HepG2 (cell line): ENCODE measurements around the gene TOMM7. TPM values are rescaled to one million over a fixed set of nuclear protein-coding genes. Genes with fewer than 3 reads are reported as not detected.

Experiments used
- ATAC-seq: fragments of 200-7000 bp; cut with Tn5 transposase; 3 replicates; pipeline ENCODE4 v1.9.1; 2020; ENCODE audit warnings: mild to moderate bottlenecking, moderate library complexity
- BruUV-seq: library from RNA; stranded (reverse); fragments of 400-500 nt; replicated peaks from 2 replicates; lab custom pipeline; 2021; lab: Mats Ljungman, UMichigan
- CTCF ChIA-PET: fragments of 300-600 bp; formaldehyde crosslinking; extraction: SDS; loops from one replicate; lab custom pipeline; 2021; ENCODE audit warnings: low total read pairs, inconsistent platforms, low intra/inter-chr PET ratio; lab: Yijun Ruan, JAX
- POLR2A ChIA-PET: fragments of 350-600 bp; sonication (Branson Sonifier 250); formaldehyde crosslinking; loops from one replicate; lab custom pipeline; 2020; ENCODE audit warnings: antibody characterized with exemption, inconsistent platforms; lab: Yijun Ruan, JAX
- DNase-seq: peaks from one replicate; pipeline ENCODE4 v3.0.0-alpha.2; 2015; ENCODE audit warnings: low spot score
- FAIRE-seq: peaks from 3 replicates; lab custom pipeline; 2011; peaks lifted over from hg19 to GRCh38; lab: Jason Lieb, UNC
- H2AFZ ChIP-seq: one replicate; pipeline ENCODE4 v1.6.1; 2011; ENCODE audit warnings: low read length, inconsistent platforms
- H3K27ac ChIP-seq: fragments of 300-600 bp; 3 replicates; pipeline ENCODE4 v1.8.0; 2011; ENCODE audit warnings: mixed run types, mild to moderate bottlenecking, mixed read lengths, low read length, inconsistent platforms; ENCODE audit not compliant: insufficient read depth; ENCODE audit errors: extremely low read length
- H3K27me3 ChIP-seq, 2 experiments: fragments of 200-600 bp in 1 of 2; 2 replicates in 1 of 2; 3 replicates in 1 of 2; pipeline versions ENCODE4 v1.6.0 to v1.8.0; 2011; ENCODE audit warnings: low read length in 2 of 2, mild to moderate bottlenecking in 2 of 2, moderate library complexity in 2 of 2, inconsistent platforms in 1 of 2; ENCODE audit not compliant: insufficient read depth in 2 of 2, control insufficient read depth in 1 of 2
- H3K36me3 ChIP-seq, 2 experiments: fragments of 200-600 bp in 1 of 2; replicated peaks in 1 of 2; 2 replicates in 1 of 2; 3 replicates in 1 of 2; pipeline versions ENCODE4 v1.5.1 to v1.8.0; 2011; ENCODE audit warnings: low read length in 2 of 2, inconsistent platforms in 1 of 2; ENCODE audit not compliant: insufficient read depth in 2 of 2, control insufficient read depth in 1 of 2
- H3K4me1 ChIP-seq: 2 replicates; pipeline ENCODE4 v1.5.1; 2012; ENCODE audit warnings: low read length, inconsistent platforms; ENCODE audit not compliant: insufficient read depth
- H3K4me2 ChIP-seq: 2 replicates; pipeline ENCODE4 v1.6.0; 2011; ENCODE audit warnings: low read depth, low read length, inconsistent platforms
- H3K4me3 ChIP-seq, 3 experiments: fragments of 200-600 bp in 1 of 3; sonication (generic), shearing (Covaris generic) in 1 of 3; replicated peaks in 1 of 3; 2 replicates each; pipeline ENCODE4 v1.5.1; 2011 to 2016; ENCODE audit warnings: low read length in 3 of 3, inconsistent platforms in 2 of 3, low read depth in 2 of 3, mild to moderate bottlenecking in 2 of 3, control low read depth in 1 of 3, mixed read lengths in 1 of 3; ENCODE audit not compliant: insufficient read depth in 1 of 3
- H3K79me2 ChIP-seq: one replicate; pipeline ENCODE4 v1.6.1; 2011; ENCODE audit warnings: low read length, inconsistent platforms; ENCODE audit not compliant: insufficient read depth
- H3K9ac ChIP-seq: 2 replicates; pipeline ENCODE4 v1.6.0; 2011; ENCODE audit warnings: mild to moderate bottlenecking, low read depth, low read length, inconsistent platforms; ENCODE audit not compliant: insufficient read depth
- H3K9me3 ChIP-seq: 2 replicates; pipeline ENCODE4 v1.5.1; 2012; ENCODE audit warnings: mild to moderate bottlenecking, low read length
- H4K20me1 ChIP-seq: 2 replicates; pipeline ENCODE4 v1.6.0; 2011; ENCODE audit warnings: inconsistent platforms, mild to moderate bottlenecking, low read length, moderate library complexity; ENCODE audit not compliant: insufficient read depth
- KDM5A ChIP-seq: fragments of 200-600 bp; sonication (generic); IDR thresholded peaks from 2 replicates; pipeline ENCODE4 v1.7.0; 2018; ENCODE audit warnings: antibody characterized with exemption, mild to moderate bottlenecking, low read length, borderline replicate concordance
- NAIF1 ChIP-seq: sonication (generic); formaldehyde crosslinking; IDR thresholded peaks from 2 replicates; pipeline ENCODE4 v1.5.0; 2020; ENCODE audit warnings: mild to moderate bottlenecking, missing genetic modification reagents, borderline replicate concordance
- TAF1 ChIP-seq: sonication (generic); formaldehyde crosslinking; IDR thresholded peaks from 2 replicates; pipeline ENCODE4 v1.4.0; 2020; ENCODE audit warnings: missing genetic modification reagents
- ZBTB7B ChIP-seq: sonication (generic); formaldehyde crosslinking; IDR thresholded peaks from 2 replicates; pipeline ENCODE4 v1.4.0; 2020; ENCODE audit warnings: missing genetic modification reagents
- ZFX ChIP-seq: sonication (generic); formaldehyde crosslinking; IDR thresholded peaks from 2 replicates; pipeline ENCODE4 v1.4.0; 2020; ENCODE audit warnings: mild to moderate bottlenecking, low read depth, missing genetic modification reagents, moderate library complexity
- ZMYM3 ChIP-seq: sonication (generic); formaldehyde crosslinking; IDR thresholded peaks from 2 replicates; pipeline ENCODE4 v1.5.1; 2020; ENCODE audit warnings: mild to moderate bottlenecking, missing genetic modification reagents
- ZNF282 ChIP-seq: fragments of 450-650 bp; IDR thresholded peaks from 2 replicates; pipeline ENCODE4 v1.6.1; 2018; ENCODE audit not compliant: partially characterized antibody
- ZNF329 ChIP-seq: sonication (generic); formaldehyde crosslinking; IDR thresholded peaks from 2 replicates; pipeline ENCODE4 v1.9.0; 2021; ENCODE audit warnings: low read depth, mild to moderate bottlenecking, missing genetic modification reagents
- ZNF563 ChIP-seq: sonication (generic); formaldehyde crosslinking; IDR thresholded peaks from 2 replicates; pipeline ENCODE4 v1.8.0; 2022; ENCODE audit warnings: mild to moderate bottlenecking, moderate library complexity, missing genetic modification reagents
- ZNF652 ChIP-seq: IDR thresholded peaks from 2 replicates; pipeline ENCODE4 v1.6.1; 2016; ENCODE audit warnings: low read depth, borderline replicate concordance
- WGBS: methylation state at CpG from one replicate; pipeline ENCODE4 v1.1.6; 2017; ENCODE audit warnings: low lambda C conversion rate; 5-methylcytosine and 5-hydroxymethylcytosine counted together
- in situ Hi-C: cut with HindIII; loops from 2 replicates; pipeline ENCODE4 v1.10.0; 2017; ENCODE audit warnings: low pct_unique_long_range_greater_than_20kb; ENCODE audit not compliant: extremely low pct_ligation_motif_present
- intact Hi-C: fragments of 100-400 bp; cut with micrococcal nuclease; formaldehyde crosslinking; loops from one replicate; pipeline ENCODE4 v1.10.0; 2022; ENCODE audit not compliant: unreplicated experiment
- polyA plus RNA-seq, 8 experiments: library from polyadenylated mRNA; depleted of rRNA in 3 of 8; stranded (reverse) in 7 of 8; unstranded in 1 of 8; fragments of >200 nt; fragmentation: Illumina TruSeq in 4 of 8; extraction: Trizol in 4 of 8; gene quantifications; 2 replicates each; pipeline versions ENCODE4 v1.2.1 to v1.2.3, GENCODE V29; 2011 to 2016; ENCODE audit warnings: low read depth in 4 of 8, missing spikeins in 1 of 8, mixed read lengths in 1 of 8; ENCODE audit not compliant: insufficient read depth in 1 of 8
- total RNA-seq, 5 experiments: library from RNA; depleted of rRNA; stranded (reverse); fragments of >200 nt; fragmentation: Illumina TruSeq; extraction: Trizol; gene quantifications; 2 replicates each; pipeline ENCODE4 v1.2.3, GENCODE V29; 2016; ENCODE audit warnings: low read depth in 1 of 5
- TF ChIP-seq, protein P1 (sequence below): sonication (generic); formaldehyde crosslinking; IDR thresholded peaks from 2 replicates; pipeline ENCODE4 v1.5.1; 2020; ENCODE audit warnings: mild to moderate bottlenecking, missing genetic modification reagents, moderate library complexity

The TOMM7 gene
- total and polyA plus RNA-seq, 2 of the 13 experiments (the other 11 are each of a cell fraction or from before 2014, with no cell fraction given) = 251 to 369 TPM

DNA sequence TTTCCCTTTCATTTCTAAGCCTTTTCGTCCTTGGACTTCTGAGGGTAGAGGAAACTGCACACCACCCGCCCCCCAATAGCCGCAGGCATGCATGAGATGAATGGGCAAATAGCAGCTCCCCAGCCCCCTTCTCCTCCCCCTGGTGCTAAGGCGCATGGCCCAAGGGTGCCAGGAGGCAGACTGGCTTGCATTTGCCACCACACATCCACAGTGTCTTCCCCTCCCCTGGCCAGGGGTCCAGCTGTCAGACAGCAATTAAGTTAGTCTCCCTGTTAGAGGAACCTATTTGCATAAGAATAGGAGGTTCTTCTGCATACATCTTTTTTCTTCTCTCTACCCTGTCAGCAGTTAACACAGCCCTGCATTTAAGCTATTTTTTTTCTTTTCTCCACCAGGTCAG is 20.2 kb downstream of the TOMM7 start:
- no TSS peak for BruUV-seq
- CTCF ChIA-PET = no interaction called here
- Histone ChIP-seq H4K20me1 (no peaks in the 10 kb centered on the region), H2AFZ (peak overlapping the region; percentile 76), H3K36me3 (no peaks in the 10 kb centered on the region), H3K79me2 (no peaks in the 10 kb centered on the region), H3K27ac (peak overlapping the region; percentile 68), H3K9ac (peak overlapping the region; percentile 11; the same call in 1 of the 2 replicates), H3K4me1 (peaks cover 35% of the 10 kb centered on the region), H3K4me2 (peak overlapping the region; percentile 72), H3K4me3 (no peak overlapping the region), H3K27me3 (no peaks in the 10 kb centered on the region), H3K9me3 (no peaks in the 10 kb centered on the region)
- no peak for TF ChIP-seq KDM5A
- TF ChIP-seq, protein P1, sequence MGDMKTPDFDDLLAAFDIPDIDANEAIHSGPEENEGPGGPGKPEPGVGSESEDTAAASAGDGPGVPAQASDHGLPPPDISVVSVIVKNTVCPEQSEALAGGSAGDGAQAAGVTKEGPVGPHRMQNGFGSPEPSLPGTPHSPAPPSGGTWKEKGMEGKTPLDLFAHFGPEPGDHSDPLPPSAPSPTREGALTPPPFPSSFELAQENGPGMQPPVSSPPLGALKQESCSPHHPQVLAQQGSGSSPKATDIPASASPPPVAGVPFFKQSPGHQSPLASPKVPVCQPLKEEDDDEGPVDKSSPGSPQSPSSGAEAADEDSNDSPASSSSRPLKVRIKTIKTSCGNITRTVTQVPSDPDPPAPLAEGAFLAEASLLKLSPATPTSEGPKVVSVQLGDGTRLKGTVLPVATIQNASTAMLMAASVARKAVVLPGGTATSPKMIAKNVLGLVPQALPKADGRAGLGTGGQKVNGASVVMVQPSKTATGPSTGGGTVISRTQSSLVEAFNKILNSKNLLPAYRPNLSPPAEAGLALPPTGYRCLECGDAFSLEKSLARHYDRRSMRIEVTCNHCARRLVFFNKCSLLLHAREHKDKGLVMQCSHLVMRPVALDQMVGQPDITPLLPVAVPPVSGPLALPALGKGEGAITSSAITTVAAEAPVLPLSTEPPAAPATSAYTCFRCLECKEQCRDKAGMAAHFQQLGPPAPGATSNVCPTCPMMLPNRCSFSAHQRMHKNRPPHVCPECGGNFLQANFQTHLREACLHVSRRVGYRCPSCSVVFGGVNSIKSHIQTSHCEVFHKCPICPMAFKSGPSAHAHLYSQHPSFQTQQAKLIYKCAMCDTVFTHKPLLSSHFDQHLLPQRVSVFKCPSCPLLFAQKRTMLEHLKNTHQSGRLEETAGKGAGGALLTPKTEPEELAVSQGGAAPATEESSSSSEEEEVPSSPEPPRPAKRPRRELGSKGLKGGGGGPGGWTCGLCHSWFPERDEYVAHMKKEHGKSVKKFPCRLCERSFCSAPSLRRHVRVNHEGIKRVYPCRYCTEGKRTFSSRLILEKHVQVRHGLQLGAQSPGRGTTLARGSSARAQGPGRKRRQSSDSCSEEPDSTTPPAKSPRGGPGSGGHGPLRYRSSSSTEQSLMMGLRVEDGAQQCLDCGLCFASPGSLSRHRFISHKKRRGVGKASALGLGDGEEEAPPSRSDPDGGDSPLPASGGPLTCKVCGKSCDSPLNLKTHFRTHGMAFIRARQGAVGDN (CRISPR knock-in tag) = peak; percentile 33; the same call in 1 of the 2 replicates
- POLR2A ChIA-PET = interaction anchor here (0.6 to 1.4 kb wide), 4 partner anchors 12 to 445 kb away, joined by 3 to 5 read pairs (median 4); no protein-coding TSS in a partner anchor
- intact Hi-C loops = no loop called here
- ATAC-seq (peak; percentile 68), DNase-seq (no peak), FAIRE-seq (no peak)
- in situ Hi-C loops = no loop called here
- 50% methylated on average over 4 of the region's 4 CpGs for WGBS

DNA sequence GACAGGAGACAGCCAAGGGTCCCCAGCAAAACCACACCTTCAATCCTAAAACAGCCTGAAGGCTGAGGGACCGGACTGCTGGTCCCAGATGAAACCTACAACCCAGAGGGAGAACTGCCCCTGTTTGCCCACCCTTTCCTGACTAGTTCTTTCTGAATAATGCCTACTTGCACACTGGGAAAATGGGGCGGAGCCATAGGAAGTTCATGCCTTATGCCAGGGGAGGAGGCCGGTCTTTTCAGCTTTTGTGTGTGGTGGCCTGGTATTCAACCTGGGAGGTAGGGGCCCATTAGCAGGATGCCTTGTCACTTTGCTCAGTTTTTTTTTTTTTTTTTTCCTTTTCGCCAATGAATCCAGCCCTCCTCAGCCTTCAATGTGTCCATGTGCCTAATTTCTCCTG is 20.7 kb downstream of the TOMM7 start:
- H3K9ac ChIP-seq = peak overlapping the region; percentile 11; the same call in 1 of the 2 replicates
- no peaks in the 10 kb centered on the region for H3K79me2 ChIP-seq
- peak; percentile 32 for DNase-seq
- H3K9me3 ChIP-seq = no peaks in the 10 kb centered on the region
- peak overlapping the region in 2 of 3 experiments; percentile 15 to 33; a peak in 1 of 6 replicates for H3K4me3 ChIP-seq
- peaks cover 30% of the 10 kb centered on the region for H3K4me1 ChIP-seq
- no peak for FAIRE-seq
- no peaks in the 10 kb centered on the region for H4K20me1 ChIP-seq
- no TSS peak for BruUV-seq
- intact Hi-C loops (no loop called here), in situ Hi-C loops (no loop called here)
- POLR2A ChIA-PET = interaction anchor here (0.6 to 1.3 kb wide), 3 partner anchors 12 to 445 kb away, joined by 3 to 5 read pairs (median 4); no protein-coding TSS in a partner anchor
- H3K27me3 ChIP-seq = no peaks in the 10 kb centered on the region
- H3K36me3 ChIP-seq = no peaks in the 10 kb centered on the region
- TF ChIP-seq ZBTB7B (CRISPR knock-in tag) (0 out of 2 replicates have a peak, but pooled peaks have one; percentile 18), ZNF282 (no peak), NAIF1 (CRISPR knock-in tag) (no peak), ZNF652 (CRISPR knock-in tag) (peak; percentile 65; the same call in 1 of the 2 replicates), ZFX (CRISPR knock-in tag) (0 out of 2 replicates have a peak, but pooled peaks have one; percentile 29), ZNF329 (CRISPR knock-in tag) (no peak), ZMYM3 (no peak), ZNF563 (CRISPR knock-in tag) (peak; percentile 57; the same call in 1 of the 2 replicates), TAF1 (CRISPR knock-in tag) (no peak)
- H3K27ac ChIP-seq = peak overlapping the region; percentile 68
- peak overlapping the region; percentile 72 for H3K4me2 ChIP-seq
- ATAC-seq = peak; percentile 92
- 55% methylated on average over 4 of the region's 4 CpGs for WGBS
- CTCF ChIA-PET = no interaction called here
- peak overlapping the region; percentile 76 for H2AFZ ChIP-seq
